HG03558 (cell line): Measurements from ENCODE around the gene MFAP4.

Experiments
- ATAC-seq: cut with Tn5 transposase; IDR thresholded peaks from one replicate; pipeline ENCODE4 v1.9.1; 2021; ENCODE audit warnings: moderate number of reproducible peaks; ENCODE audit not compliant: unreplicated experiment; ENCODE audit errors: extremely low read depth

Gene MFAP4

GRCh38 chr17:19339341-19339815 is 47.6 kb downstream of the MFAP4 start:
- ATAC-seq: no peak

- ATAC-seq: no peak
These were observed 48.7 kb downstream of the MFAP4 start for GRCh38 chr17:19338031-19338990.

DNA sequence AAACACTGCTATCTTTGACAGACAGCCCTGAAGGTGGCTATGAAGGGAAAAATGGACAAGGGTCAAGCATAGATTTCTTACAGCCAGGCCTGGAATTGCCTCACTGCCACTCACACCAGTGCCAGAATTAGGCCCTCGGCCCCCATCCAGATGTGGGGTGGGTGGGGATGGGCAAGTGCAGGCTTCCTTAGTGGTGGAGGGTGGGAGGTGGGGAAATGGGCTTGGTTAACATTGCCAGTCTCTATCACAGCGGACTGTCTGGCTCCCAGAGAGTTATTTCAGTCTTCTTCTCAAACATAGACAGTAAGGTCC is 49.3 kb downstream of the MFAP4 start:
- no peak for ATAC-seq

- no peak for ATAC-seq
These were observed 49.9 kb downstream of the MFAP4 start for GRCh38 chr17:19336938-19337711.

DNA sequence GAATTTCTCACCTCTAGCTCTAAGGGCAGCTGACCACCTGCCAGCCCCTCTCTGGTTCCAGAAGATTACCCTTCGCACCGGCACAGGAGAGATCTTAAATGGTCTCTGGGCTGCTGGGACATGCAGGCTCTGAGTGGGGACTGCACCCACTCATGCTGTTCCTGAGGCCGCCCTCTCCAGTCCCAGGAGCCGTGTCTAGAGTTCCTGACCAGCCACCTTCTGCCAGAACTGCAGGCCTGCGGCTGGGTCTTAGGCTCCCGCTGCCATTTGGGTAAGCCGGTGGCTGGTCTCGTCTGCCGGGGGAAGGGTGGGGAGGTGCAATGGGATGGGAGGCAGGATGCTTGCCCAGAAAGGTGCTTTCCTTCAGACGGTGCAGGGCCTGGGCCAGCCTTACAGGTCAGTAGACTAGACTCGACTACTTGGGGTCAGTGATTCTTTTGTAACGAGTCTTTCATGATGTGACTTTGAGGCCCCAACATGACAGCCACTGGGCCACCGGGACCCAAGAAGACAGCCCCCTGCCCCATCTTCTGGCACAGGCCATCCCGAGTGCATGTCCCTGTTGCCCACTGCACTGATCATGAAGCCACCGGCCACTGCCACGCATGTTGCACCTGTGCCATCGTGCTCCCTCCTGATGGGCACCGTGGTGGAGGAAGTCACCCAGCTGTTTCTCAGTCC is 50.9 kb downstream of the MFAP4 start:
- no peak for ATAC-seq

DNA sequence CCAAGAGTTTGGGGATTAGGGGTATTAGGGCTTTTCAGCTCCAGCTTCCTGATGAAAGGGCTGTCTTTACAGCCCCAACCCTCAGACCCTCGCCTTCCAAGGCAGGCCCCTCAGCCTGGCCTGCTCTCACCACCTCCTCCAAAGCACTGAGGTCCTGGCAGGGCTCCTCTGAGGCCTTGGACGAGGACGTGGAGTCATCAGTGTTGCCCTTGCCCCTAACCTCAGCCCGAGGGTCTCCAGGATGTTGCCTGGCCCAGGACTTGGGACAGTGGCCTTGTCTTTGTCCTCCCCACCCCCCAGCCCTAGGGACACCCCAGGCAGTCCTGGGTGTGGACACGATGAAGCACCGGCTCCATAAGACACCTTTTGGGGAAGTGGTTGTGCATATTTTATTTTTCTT is 52.7 kb downstream of the MFAP4 start:
- ATAC-seq: no peak

GRCh38 chr17:19333736-19334290 is 53.2 kb downstream of the MFAP4 start:
- ATAC-seq: no peak
